Measurements from ENCODE around the gene MYCBP2.

Gene MYCBP2

GRCh38 chr13:77084755-77085154 is 242.1 kb downstream of the MYCBP2 start:
- no peak for DNase-seq

- no peak for DNase-seq
These were observed 246.9 kb downstream of the MYCBP2 start for GRCh38 chr13:77079902-77080413.

GRCh38 chr13:77067519-77067918 is 259.4 kb downstream of the MYCBP2 start:
- DNase-seq: no peak

- no peak for DNase-seq
These were observed 261.3 kb downstream of the MYCBP2 start for GRCh38 chr13:77065461-77066147.

- no peak for DNase-seq
These were observed 264.8 kb downstream of the MYCBP2 start for GRCh38 chr13:77062097-77062496.

GRCh38 chr13:77061362-77061761 is 265.5 kb downstream of the MYCBP2 start:
- no peak for DNase-seq

- no peak for DNase-seq
These were observed 270.0 kb downstream of the MYCBP2 start for GRCh38 chr13:77056886-77057285.

GRCh38 chr13:77056382-77056781 is 270.5 kb downstream of the MYCBP2 start:
- no peak for DNase-seq

- DNase-seq: no peak
These were observed 271.7 kb downstream of the MYCBP2 start for GRCh38 chr13:77055158-77055557.

GRCh38 chr13:77053192-77053591 is 273.7 kb downstream of the MYCBP2 start:
- no peak for DNase-seq

GRCh38 chr13:77048681-77049080 is 278.2 kb downstream of the MYCBP2 start:
- DNase-seq: no peak

GRCh38 chr13:77047649-77048343 is 279.1 kb downstream of the MYCBP2 start:
- DNase-seq: no peak

GRCh38 chr13:77042566-77043177 is 284.2 kb downstream of the MYCBP2 start:
- DNase-seq: no peak

- DNase-seq: no peak
These were observed 286.1 kb downstream of the MYCBP2 start for GRCh38 chr13:77040835-77041234.

GRCh38 chr13:77040076-77040475 is 286.8 kb downstream of the MYCBP2 start:
- no peak for DNase-seq

GRCh38 chr13:77038907-77039480 is 287.9 kb downstream of the MYCBP2 start:
- DNase-seq: no peak

- no peak for DNase-seq
These were observed 290.6 kb downstream of the MYCBP2 start for GRCh38 chr13:77036279-77036678.

- DNase-seq: no peak
These were observed 292.0 kb downstream of the MYCBP2 start for GRCh38 chr13:77034881-77035280.

- DNase-seq: no peak
These were observed 293.1 kb downstream of the MYCBP2 start for GRCh38 chr13:77033717-77034302.

- DNase-seq: no peak
These were observed 295.1 kb downstream of the MYCBP2 start for GRCh38 chr13:77031656-77032243.

- DNase-seq: no peak
These were observed 297.5 kb downstream of the MYCBP2 start for GRCh38 chr13:77029436-77029835.

GRCh38 chr13:77028202-77028601 is 298.7 kb downstream of the MYCBP2 start:
- DNase-seq: no peak
